ENCODE measurements around the gene NEK6. TPM values are rescaled to one million over a fixed set of nuclear protein-coding genes. Genes with fewer than 3 reads are reported as not detected.

Gene NEK6
- total and polyA plus RNA-seq, 10 donors = 11.2 to 71.3 (median 41.1) TPM

DNA sequence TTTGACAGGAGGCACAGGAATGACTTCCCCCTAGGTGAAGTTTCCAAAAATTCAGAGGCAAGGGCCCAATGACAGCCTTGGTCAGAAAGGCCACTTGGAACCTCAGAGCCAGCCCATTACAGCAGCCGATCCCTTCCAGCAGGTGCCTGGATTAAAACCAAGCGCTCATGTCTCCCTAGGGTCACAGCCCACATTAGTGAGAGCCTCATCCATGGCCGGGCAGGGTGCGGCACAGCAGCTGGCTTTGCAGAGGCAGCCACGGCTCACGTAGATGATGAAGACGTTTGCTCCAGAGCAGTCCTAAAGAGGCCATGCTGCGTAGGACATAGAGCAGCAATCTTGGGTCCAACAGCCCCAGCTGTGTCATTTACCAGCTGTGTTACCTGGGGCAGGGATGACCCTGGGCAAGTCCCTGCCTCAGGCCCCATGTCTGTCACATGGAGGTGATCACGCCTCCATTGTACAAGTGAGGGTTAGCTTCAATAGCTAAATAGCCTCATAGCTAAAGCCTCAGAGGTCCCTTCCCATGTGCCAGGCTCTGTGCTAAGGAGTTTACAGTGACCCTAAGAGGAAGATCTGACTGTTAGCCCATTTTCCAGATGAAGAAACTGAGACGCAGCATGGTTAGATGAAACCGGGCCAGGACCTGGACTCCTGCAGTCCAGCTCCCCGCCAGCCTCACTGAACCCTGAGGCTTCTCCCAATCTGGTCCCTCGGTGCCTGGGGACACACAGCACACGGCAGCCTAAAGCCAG lies 39.2 kb downstream of the NEK6 start:
- Histone ChIP-seq H3K36me3 (peaks cover 0 to 24% (median 4%) of the 10 kb centered on the region in 6 donors), H3K27me3 (replicated peaks in 1 of 7) (no peaks in the 10 kb centered on the region), H3K4me1 (peaks cover 14 to 88% (median 71%) of the 10 kb centered on the region in 6 donors), H3K27ac (no peak overlapping the region), H3K4me3 (no peak overlapping the region), H3K9me3 (no peaks in the 10 kb centered on the region)
- TF ChIP-seq CTCF (IDR thresholded peaks at IDR 0.05 in 8 of 11, conservative IDR thresholded peaks at IDR 0.05 in 3 of 11) (no peak), POLR2A (IDR thresholded peaks at IDR 0.05) (no peak), POLR2AphosphoS5 (IDR thresholded peaks at IDR 0.05) (no peak)
- WGBS, 5 donors = 86 to 92% (median 89%) methylated on average over 12 to 14 of the region's 14 CpGs
- intact Hi-C loops (cut with DNase I; ENCODE audit: low total_unique reads) = no loop called here
- no peak for DNase-seq

GRCh38 chr9:124297551-124297901 lies 39.8 kb downstream of the NEK6 start:
- Histone ChIP-seq H3K27me3 (replicated peaks in 1 of 7) (no peaks in the 10 kb centered on the region), H3K9me3 (no peaks in the 10 kb centered on the region), H3K27ac (peak overlapping the region in 1 of 8 donors; percentile 4), H3K4me1 (peaks cover 9 to 83% (median 65%) of the 10 kb centered on the region in 6 donors), H3K36me3 (peaks cover 0 to 29% (median 9%) of the 10 kb centered on the region in 6 donors), H3K4me3 (no peak overlapping the region)
- TF ChIP-seq CTCF (IDR thresholded peaks at IDR 0.05 in 8 of 11, conservative IDR thresholded peaks at IDR 0.05 in 3 of 11) (no peak), POLR2AphosphoS5 (IDR thresholded peaks at IDR 0.05) (peak in 1 of 3 donors; percentile 25), POLR2A (IDR thresholded peaks at IDR 0.05) (no peak)
- intact Hi-C loops (cut with DNase I; ENCODE audit: low total_unique reads) = no loop called here
- DNase-seq = no peak
- 62 to 79% (median 75%) methylated on average over 9 of the region's 9 CpGs for whole genome bisulfite sequencing, 5 donors

GRCh38 chr9:124297915-124298645 lies 40.3 kb downstream of the NEK6 start:
- whole genome bisulfite sequencing, 5 donors = 67 to 80% (median 75%) methylated on average over 13 to 14 of the region's 14 CpGs
- Histone ChIP-seq H3K36me3 (peaks cover 0 to 35% (median 13%) of the 10 kb centered on the region in 6 donors), H3K27me3 (replicated peaks in 1 of 7) (no peaks in the 10 kb centered on the region), H3K4me3 (no peak overlapping the region), H3K9me3 (no peaks in the 10 kb centered on the region), H3K27ac (peak overlapping the region in 2 of 8 donors; percentile 2 to 4), H3K4me1 (peaks cover 9 to 77% (median 60%) of the 10 kb centered on the region in 6 donors)
- no peak for TF ChIP-seq POLR2AphosphoS5 (IDR thresholded peaks at IDR 0.05)
- TF ChIP-seq POLR2A (IDR thresholded peaks at IDR 0.05) = no peak
- no peak for TF ChIP-seq CTCF (IDR thresholded peaks at IDR 0.05 in 8 of 11, conservative IDR thresholded peaks at IDR 0.05 in 3 of 11)
- no peak for DNase-seq
- intact Hi-C loops (cut with DNase I; ENCODE audit: low total_unique reads) = no loop called here

Data from spleen (tissue), 11 donors.